Measurements from ENCODE around the gene PTPRG. TPM values are rescaled to one million over a fixed set of nuclear protein-coding genes. Genes with fewer than 3 reads are reported as not detected.

PTPRG gene
- total RNA-seq, 1 experiment from 2014 or later = 69.3 TPM

- no peaks in the 10 kb centered on the region for H3K23me2 ChIP-seq (ENCODE audit: insufficient read length, low read depth, low read length, poor library complexity, severe bottlenecking)
Measured at GRCh38 chr3:61776390-61776789, 215.0 kb downstream of the PTPRG start.

More at GRCh38 chr3:61776390-61776789, 215.0 kb downstream of the PTPRG start:
- no peaks in the 10 kb centered on the region for H3K9me3 Mint-ChIP-seq
- Histone ChIP-seq H2AK5ac (ENCODE audit: insufficient read length, low read length) (no peak overlapping the region), H2BK20ac (ENCODE audit: low read depth, low read length, poor library complexity, severe bottlenecking) (no peak overlapping the region), H3K79me2 (ENCODE audit: insufficient read depth, low read length) (peaks cover 22% of the 10 kb centered on the region), H2BK12ac (ENCODE audit: insufficient read length, low read depth, low read length) (no peak overlapping the region), H3T11ph (ENCODE audit: low read length) (no peak overlapping the region), H3K23ac (ENCODE audit: insufficient read length, low read depth, low read length) (no peak overlapping the region), H4K91ac (ENCODE audit: insufficient read length, low read depth, low read length) (no peak overlapping the region), H3K9ac (ENCODE audit: extremely low read depth, insufficient read length, low read length) (no peak overlapping the region), H2AFZ (ENCODE audit: low read length) (no peak overlapping the region), H3K4me1 (ENCODE audit: insufficient read depth, low read length) (peaks cover 8% of the 10 kb centered on the region; the same call in 1 of the 2 replicates), H3K18ac (ENCODE audit: insufficient read length, low read depth, low read length) (no peak overlapping the region), H3K9me3 (ENCODE audit: control insufficient read depth, low read depth, low read length) (no peaks in the 10 kb centered on the region), H4K20me1 (ENCODE audit: control insufficient read depth, insufficient read depth, insufficient read length) (no peaks in the 10 kb centered on the region), H3K27me3 (ENCODE audit: insufficient read depth, low read length) (no peaks in the 10 kb centered on the region), H4K8ac (replicated peaks; ENCODE audit: insufficient read length, low read depth, low read length) (no peak overlapping the region), H2BK5ac (ENCODE audit: insufficient read length, low read length) (no peak overlapping the region), H2BK120ac (ENCODE audit: low read depth, low read length, poor library complexity, severe bottlenecking) (no peak overlapping the region), H3K4ac (ENCODE audit: low read depth, low read length) (no peak overlapping the region), H2BK15ac (ENCODE audit: low read depth, low read length) (no peak overlapping the region), H3K79me1 (ENCODE audit: insufficient read depth, low read depth, low read length, poor library complexity, severe bottlenecking) (peaks cover 4% of the 10 kb centered on the region), H3K14ac (ENCODE audit: insufficient read depth, low read length) (no peak overlapping the region), H3K56ac (ENCODE audit: insufficient read length, low read depth, low read length) (no peak overlapping the region), H4K5ac (ENCODE audit: insufficient read length, low read depth, low read length) (no peak overlapping the region), H3K27ac (ENCODE audit: insufficient read length, low read depth, low read length) (no peak overlapping the region), H3K4me2 (ENCODE audit: insufficient read depth, insufficient read length, low read length) (no peak overlapping the region)
- H3K4me3 Mint-ChIP-seq = no peak overlapping the region
- TF ChIP-seq CTCF (conservative IDR thresholded peaks at IDR 0.05) = no peak
- DNase-seq = no peak
- H3K36me3 Mint-ChIP-seq (ENCODE audit: insufficient read depth in 1 of 3, low read depth in 3 of 3) = peaks cover 0 to 1% (median 0%) of the 10 kb centered on the region in 3 experiments; a peak in 1 of 7 replicates
- H3K4me1 Mint-ChIP-seq = peaks cover 40% of the 10 kb centered on the region in 2 experiments
- no peaks in the 10 kb centered on the region for H3K27me3 Mint-ChIP-seq (ENCODE audit: low read depth)
- no CpG with 5 or more reads among the region's 5 CpGs for WGBS (ENCODE audit: extremely low coverage, insufficient read length, low lambda C conversion rate)
- H3K27ac Mint-ChIP-seq = peak overlapping the region in 1 of 3 experiments; percentile 21; a peak in 1 of 7 replicates
